GDM1 (cell line): Measurements from ENCODE around the gene AP2A1.
A peak's percentile ranks its signal among the peaks of the same experiment; 100 is the strongest.
"Not testable (repeated sequence)": the region's sequence is repeated elsewhere in the genome, so short reads cannot be mapped to it uniquely, and the experiment has no call there.

ENCODE experiments used
- DNase-seq: peaks from one replicate; lab custom pipeline; 2025; lab: John Stamatoyannopoulos, UW

Gene AP2A1

DNA sequence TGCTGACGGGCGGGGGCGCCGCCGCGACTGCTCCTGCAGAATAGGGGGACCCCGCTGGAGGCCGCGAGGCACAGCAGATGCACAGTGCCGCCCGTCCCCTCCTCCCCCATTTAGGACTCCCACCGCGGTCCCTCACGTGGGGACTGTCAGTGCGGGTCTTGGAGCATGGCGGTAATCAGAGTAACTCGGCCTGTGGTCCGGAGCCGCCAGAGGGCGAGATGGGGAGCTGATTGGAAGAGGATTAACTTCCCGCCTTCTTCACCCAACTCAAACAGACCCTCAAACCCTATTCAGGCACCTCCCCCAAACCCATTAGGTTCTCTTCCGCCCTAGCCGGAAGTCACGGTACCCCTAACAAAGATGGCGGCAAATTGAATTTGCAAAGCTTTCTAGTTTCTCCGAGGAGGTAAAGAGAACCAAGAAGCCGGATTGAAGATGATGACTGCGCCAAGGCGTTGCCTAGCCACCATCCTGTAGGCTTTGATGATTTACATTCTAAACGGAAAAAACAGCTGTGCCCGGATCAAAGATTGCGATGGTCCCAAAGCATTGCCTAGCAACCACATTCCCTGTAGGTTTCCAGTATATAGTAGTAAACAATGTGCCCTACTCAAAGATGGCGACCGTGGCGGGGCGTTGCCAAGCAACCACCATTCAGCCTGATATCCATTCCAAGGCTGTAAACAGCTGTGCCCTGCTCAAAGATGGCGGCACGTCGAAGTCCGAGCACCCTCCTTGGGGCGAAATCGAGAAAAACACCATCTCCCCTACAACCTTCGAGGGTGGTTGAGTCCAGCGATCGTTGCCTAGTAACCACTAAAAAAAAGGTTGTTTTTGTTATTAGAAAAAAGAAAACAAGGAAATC lies 46.4 kb downstream of the AP2A1 start, which contains the start of gene FUZ:
Gene FUZ (minus strand): TSS at position 296 of the 865 bp plus-strand sequence. CDS start 186 bp downstream, at position 110.
- DNase-seq = peak; percentile 97

GRCh38 chr19:49814010-49814409 lies 47.2 kb downstream of the AP2A1 start:
- no peak for DNase-seq

DNA sequence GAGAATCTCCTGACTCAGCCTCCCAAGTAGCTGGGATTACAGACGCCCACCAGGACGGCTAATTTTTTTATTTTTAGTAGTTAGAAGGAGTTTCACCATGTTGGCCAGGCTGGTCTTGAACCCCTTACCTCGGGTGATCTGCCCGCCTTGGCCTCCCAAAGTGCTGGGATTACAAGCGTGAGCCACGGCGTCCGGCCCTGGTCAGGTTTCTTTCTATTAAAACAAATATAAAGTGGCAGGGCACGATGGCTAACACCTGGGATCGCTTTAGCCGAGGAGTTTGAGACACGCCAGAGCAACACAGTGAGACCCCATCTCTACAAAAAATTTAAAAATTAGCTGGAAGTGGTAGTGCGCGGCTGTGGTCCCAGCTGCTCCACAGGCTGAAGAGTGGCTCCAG lies 49.8 kb downstream of the AP2A1 start:
- DNase-seq = no peak

GRCh38 chr19:49817964-49818648 lies 51.3 kb downstream of the AP2A1 start, which contains the start of gene MED25:
Gene MED25, plus strand, starts transcription at chr19:49818289. Its CDS starts 53 bp downstream, at chr19:49818342.
- peak; percentile 75 for DNase-seq

DNA sequence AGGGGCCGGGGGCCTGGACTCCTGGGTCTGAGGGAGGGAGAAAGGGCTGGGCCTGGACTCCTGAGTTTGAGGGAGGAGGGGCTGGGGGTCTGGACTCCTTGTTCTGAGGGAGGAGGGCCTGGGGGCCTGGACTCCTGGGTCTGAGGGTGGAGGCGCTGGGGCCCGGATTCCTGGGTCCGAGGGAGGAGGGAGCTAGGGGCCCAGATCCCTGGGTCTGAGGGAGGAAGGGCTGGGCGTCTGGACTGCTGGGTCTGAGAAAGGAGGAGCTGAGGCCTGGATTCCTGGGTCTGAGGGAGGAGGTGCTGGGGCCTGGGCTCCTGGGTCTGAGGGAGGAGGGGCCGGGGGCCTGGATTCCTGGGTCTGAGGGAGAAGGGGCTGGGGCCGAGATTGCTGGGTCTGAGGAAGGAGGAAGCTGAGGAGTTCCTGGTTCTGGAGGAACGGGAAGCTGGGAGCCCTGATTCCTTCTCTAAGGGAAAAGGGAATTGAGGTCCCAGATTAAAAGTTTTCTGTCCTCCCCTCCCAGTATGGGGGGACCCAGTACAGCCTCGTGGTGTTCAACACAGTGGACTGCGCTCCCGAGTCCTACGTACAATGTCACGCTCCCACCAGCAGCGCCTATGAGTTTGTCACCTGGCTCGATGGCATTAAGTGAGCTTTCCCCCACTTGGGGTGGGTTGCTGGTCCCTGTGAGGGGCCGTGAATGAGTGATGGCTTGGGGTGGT lies 52.0 kb downstream of the AP2A1 start:
- DNase-seq = no peak

GRCh38 chr19:49819452-49820115 lies 52.8 kb downstream of the AP2A1 start:
- DNase-seq = not testable (repeated sequence)

- no peak for DNase-seq
Observed at GRCh38 chr19:49820125-49820524, 53.3 kb downstream of the AP2A1 start.

DNA sequence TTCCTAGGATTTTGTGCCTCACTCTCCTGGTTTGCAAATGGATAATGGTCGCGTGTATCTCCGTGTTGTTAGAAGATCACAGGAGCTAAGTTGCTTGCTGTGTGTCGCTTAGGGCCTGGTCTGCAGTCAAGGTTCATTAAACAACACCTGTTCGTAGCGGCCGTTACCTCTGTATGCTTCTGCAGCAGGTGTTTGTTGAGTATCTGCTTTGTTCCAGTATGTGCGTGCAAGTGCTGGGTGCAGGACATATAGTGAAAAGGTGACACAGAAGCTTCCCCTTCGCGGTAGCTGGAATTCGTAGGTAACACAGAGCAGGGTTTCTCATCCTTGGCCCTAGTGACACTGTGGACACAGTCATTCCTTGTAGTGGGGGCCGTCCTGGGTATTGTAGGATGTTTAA lies 56.7 kb downstream of the AP2A1 start:
- DNase-seq = no peak

- no peak for DNase-seq
Observed at GRCh38 chr19:49824662-49825061, 57.9 kb downstream of the AP2A1 start.

DNA sequence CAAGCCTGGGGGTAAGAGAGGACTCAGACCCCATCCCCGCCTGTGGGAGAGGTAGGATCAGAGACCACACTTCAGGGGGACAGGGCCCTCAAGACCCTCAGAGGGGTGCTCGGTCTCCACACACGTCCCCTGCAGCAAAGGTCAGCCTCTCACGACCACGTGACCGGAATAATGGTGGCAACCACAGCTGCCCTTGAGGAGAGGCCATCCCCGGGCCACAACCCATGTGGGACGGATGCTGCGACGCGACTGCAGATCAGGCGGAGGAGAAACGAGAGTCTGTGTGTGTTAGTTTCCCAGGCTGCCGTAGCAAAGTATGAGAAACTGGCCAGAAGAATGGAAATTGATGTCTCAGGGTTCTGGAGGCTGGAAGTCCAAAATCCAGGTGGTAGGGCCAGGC lies 60.2 kb downstream of the AP2A1 start:
- no peak for DNase-seq

GRCh38 chr19:49829200-49829599 lies 62.4 kb downstream of the AP2A1 start:
- DNase-seq = no peak

DNA sequence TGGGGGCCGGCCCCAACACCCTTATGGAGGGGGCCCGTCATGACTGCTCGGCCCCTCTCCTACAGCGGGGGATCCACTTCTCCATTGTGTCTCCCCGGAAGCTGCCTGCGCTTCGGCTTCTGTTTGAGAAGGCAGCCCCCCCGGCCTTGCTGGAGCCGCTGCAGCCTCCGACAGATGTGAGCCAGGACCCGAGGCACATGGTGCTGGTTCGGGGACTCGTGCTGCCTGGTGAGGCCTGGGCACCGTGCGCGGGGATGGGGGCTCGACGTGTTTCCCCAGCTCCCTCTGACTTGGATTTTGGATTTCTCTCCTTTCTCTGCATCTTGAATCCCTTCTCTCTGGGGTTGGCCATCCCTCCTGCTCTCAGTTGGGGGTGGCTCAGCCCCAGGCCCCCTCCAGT lies 62.9 kb downstream of the AP2A1 start:
- DNase-seq = no peak

GRCh38 chr19:49830766-49831165 lies 64.0 kb downstream of the AP2A1 start:
- DNase-seq = no peak

GRCh38 chr19:49831592-49831991 lies 64.8 kb downstream of the AP2A1 start:
- DNase-seq = no peak

- no peak for DNase-seq
Observed at GRCh38 chr19:49832556-49832955, 65.8 kb downstream of the AP2A1 start.

DNA sequence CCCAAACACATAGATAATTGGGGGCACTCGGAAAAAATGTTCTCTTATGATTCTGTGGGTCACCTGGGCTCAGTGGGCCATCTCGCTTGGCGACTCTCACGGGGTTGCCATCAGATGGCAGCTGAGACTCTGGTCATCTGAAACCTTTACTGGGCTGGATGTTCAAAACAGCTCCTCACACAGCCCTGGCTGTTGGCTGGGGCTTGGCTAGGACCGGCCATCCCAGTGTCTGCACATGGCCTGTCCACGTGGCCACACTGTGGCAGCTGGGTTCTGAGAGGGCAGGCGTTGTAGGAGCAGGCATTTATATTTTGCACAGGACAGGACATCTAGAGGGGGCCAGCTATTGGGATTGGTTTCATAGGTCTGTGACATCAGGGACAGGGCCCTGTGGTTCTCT lies 66.8 kb downstream of the AP2A1 start:
- DNase-seq = no peak

GRCh38 chr19:49835562-49835961 lies 68.8 kb downstream of the AP2A1 start:
- no peak for DNase-seq

DNA sequence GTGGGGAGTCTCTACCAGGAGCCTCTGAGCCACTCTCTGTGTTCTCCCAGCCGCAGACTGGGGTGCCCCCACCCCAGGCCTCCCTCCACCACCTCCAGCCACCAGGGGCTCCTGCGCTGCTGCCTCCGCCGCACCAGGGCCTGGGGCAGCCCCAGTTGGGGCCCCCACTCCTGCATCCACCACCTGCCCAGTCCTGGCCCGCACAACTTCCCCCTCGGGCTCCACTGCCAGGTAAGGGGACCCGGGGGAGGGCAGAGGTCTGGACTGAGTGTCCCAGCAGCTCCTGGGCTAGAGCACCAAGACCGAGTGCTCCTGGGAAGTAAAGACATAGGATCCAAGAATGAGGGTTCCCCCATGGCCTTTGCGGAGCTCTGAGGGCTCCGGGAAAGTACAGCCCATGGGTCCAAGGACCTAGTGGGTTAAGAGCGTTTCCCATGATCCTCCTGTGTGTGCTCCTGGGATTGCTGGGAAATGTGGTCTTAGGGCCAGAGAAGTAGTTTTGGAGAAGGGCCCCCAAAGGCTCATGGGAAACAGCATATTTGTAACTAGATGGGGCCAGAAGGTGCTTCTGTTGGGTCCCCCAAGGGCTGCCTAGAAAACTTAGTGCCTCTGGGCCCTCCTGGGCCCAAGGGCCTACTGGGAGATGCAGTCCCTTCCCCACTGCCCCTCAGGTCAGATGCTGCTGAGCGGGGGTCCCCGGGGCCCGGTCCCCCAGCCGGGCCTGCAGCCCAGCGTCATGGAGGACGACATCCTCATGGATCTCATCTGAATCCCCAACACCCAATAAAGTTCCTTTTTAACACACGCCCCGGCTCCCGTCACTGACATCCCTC lies 69.6 kb downstream of the AP2A1 start:
- no peak for DNase-seq

DNA sequence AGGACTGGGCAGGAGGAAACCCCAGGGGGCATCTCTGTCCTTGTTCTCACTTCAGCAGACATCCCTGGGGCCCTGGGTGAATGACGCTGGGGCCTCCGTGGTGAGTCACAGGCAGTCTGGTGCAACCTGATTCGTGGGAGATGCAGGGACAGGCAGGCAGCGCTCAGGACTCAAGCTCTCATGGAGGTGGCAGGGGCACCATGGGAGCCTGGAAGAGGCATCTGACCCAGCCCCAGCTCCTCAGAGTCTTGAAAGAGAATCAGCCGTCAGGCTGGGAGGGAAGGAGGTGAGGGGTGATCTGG lies 70.2 kb downstream of the AP2A1 start:
- DNase-seq = no peak

GRCh38 chr19:49837425-49837824 lies 70.6 kb downstream of the AP2A1 start:
- DNase-seq = no peak

- no peak for DNase-seq
Observed at GRCh38 chr19:49838885-49839588, 72.2 kb downstream of the AP2A1 start.
